LNCAP (cell line): Measurements from ENCODE around the gene SLC4A11.

Experiments
- TF ChIP-seq, protein P1 (sequence below): fragments of 450-650 bp; IDR thresholded peaks from 2 replicates; pipeline ENCODE4 v1.5.1; 2017; ENCODE audit warnings: mild to moderate bottlenecking

Gene SLC4A11

GRCh38 chr20:3224681-3225421 lies 14.1 kb downstream of the SLC4A11 start:
- TF ChIP-seq, protein P1, sequence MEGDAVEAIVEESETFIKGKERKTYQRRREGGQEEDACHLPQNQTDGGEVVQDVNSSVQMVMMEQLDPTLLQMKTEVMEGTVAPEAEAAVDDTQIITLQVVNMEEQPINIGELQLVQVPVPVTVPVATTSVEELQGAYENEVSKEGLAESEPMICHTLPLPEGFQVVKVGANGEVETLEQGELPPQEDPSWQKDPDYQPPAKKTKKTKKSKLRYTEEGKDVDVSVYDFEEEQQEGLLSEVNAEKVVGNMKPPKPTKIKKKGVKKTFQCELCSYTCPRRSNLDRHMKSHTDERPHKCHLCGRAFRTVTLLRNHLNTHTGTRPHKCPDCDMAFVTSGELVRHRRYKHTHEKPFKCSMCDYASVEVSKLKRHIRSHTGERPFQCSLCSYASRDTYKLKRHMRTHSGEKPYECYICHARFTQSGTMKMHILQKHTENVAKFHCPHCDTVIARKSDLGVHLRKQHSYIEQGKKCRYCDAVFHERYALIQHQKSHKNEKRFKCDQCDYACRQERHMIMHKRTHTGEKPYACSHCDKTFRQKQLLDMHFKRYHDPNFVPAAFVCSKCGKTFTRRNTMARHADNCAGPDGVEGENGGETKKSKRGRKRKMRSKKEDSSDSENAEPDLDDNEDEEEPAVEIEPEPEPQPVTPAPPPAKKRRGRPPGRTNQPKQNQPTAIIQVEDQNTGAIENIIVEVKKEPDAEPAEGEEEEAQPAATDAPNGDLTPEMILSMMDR: no peak

DNA sequence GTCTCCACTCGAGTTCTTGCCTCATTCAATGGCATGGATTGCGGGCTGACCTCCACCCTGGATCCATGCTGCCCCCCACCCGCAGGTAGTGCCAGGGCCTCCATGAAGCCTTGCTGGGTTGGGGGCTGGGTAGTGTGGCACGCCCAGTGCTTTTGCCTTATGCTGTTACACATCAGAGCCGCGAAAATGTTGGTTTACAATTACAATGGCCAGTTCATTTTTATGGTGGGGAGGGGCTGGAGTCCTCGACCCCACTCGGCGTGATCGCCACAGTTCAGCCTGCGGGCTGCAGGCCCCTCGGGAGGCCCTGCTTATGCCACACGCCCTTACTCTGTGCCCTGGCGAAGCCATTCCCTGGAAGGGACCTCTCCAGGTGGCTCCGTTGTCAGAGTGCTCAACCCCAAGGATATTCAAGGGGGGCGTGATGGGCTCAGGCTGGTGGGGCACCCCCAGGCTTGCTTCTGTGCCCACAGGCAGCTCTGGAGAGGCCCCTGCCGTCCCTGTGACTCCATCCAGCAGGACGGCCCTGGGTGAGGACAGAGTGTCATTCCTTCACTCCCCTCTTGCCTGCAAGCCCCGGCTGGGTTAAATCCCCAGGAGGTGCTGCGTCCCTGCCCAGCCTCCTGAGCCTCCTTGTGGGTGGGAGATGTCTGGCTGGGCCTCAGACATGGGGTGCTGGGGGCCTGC lies 14.9 kb downstream of the SLC4A11 start:
- TF ChIP-seq, protein P1: no peak

DNA sequence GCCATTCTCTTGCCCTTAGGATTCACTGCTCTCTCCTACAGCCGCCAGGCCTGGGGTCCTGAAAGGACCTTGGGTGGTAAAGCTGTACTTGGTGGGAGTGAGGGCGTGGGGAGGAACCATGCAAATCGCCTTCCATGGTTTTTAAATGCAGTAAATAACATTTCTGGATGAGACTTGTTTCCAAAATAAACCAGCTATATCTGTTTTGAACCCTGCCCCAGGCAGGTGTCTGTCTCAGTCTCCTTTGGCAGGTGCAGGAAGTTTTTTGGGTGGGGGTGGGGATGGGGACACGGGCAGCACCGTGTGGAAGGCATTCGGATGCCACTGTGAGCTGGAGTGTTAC lies 15.4 kb downstream of the SLC4A11 start:
- TF ChIP-seq, protein P1: no peak

GRCh38 chr20:3222635-3223600 lies 16.1 kb downstream of the SLC4A11 start:
- TF ChIP-seq, protein P1: no peak

GRCh38 chr20:3221398-3222226 lies 17.4 kb downstream of the SLC4A11 start:
- TF ChIP-seq, protein P1: no peak

DNA sequence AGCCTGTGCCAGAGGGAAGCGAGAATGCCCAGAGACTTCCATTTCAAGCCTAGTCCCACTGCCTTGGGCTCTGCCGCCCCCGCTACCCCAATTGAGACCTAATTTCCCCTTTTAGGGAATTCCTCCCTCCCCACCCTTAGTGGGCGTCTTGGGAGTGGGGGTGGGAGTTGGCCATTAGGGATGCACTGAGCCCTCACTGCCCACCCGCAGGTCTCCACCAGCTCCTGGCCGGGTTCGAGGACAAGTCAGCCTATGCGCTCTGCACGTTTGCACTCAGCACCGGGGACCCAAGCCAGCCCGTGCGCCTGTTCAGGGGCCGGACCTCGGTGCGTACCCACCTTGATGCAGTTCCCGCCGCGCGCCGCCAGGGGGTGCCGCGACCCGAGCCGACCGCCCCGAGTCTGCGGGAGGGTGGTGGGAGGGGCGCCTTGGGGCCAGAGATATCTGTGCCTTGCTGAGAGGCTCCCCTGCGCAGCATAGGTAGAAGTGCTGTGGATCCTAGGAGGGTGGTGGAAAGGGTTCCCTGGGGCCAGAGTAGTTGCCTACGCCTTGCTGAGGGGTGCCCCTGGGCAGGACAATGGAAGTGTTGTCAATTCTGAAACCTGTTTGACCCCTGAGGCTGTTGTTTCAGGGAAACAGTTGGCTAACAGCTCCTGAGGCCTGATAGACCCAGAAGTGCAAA lies 20.5 kb downstream of the SLC4A11 start:
- TF ChIP-seq, protein P1: peak; percentile 97
